GM18499 (cell line): Measurements from ENCODE around the gene RBP2.

Experiments used
- ATAC-seq: cut with Tn5 transposase; IDR thresholded peaks from one replicate; pipeline ENCODE4 v1.9.1; 2021; ENCODE audit warnings: moderate number of reproducible peaks; ENCODE audit not compliant: insufficient read depth, unreplicated experiment

RBP2 gene

GRCh38 chr3:139476348-139476747 lies at the start of gene RBP2:
TSS of gene RBP2 (minus strand) at chr3:139476516. CDS start at chr3:139476459, 57 bp downstream.
- no peak for ATAC-seq

GRCh38 chr3:139524841-139525636 lies 48.7 kb upstream of the RBP2 start:
- no peak for ATAC-seq

- no peak for ATAC-seq
Observed at GRCh38 chr3:139523718-139524117, 47.4 kb upstream of the RBP2 start.

GRCh38 chr3:139523166-139523565 lies 46.9 kb upstream of the RBP2 start:
- no peak for ATAC-seq

DNA sequence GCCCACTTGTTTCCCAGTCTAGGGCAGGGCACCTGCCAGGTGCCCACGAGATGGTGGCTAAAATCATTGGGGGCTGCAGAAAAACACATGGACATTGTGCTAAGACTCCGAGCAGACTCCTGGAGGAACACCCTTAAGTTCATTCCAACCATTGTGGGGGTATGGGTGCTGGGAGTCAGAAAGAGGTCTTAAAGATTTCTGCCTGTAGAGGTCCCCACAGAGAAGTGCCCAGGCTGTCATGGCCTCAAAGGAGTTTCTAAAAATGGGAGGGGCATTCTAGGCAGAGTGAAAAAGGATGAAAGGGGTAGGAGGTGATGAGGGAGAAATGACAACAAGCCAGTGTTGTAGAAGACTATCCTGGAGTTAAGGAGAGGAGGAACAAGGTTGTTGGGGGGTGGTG lies 46.1 kb upstream of the RBP2 start:
- ATAC-seq = no peak

DNA sequence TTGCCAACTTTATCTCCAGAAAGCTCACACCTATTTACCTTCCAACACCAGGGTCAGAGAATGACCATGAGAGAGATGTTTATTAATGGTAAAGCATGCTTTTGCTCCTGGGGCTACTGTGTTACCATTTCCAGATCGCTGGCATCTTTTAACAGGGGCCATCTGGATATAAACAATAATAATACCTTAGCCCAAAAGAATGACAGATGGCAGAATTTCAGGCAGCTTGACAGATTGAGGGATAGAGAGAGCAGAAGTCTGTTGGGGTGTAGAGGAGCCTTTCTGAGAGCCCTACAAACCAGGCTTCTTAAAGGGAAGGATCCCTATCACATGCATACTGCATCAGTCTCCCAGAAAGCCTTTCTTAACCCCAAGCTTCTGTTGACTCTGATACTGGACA lies 45.5 kb upstream of the RBP2 start:
- no peak for ATAC-seq

- ATAC-seq = no peak
Observed at GRCh38 chr3:139521144-139521543, 44.8 kb upstream of the RBP2 start.

- ATAC-seq = no peak
Observed at GRCh38 chr3:139519998-139520737, 43.9 kb upstream of the RBP2 start.

DNA sequence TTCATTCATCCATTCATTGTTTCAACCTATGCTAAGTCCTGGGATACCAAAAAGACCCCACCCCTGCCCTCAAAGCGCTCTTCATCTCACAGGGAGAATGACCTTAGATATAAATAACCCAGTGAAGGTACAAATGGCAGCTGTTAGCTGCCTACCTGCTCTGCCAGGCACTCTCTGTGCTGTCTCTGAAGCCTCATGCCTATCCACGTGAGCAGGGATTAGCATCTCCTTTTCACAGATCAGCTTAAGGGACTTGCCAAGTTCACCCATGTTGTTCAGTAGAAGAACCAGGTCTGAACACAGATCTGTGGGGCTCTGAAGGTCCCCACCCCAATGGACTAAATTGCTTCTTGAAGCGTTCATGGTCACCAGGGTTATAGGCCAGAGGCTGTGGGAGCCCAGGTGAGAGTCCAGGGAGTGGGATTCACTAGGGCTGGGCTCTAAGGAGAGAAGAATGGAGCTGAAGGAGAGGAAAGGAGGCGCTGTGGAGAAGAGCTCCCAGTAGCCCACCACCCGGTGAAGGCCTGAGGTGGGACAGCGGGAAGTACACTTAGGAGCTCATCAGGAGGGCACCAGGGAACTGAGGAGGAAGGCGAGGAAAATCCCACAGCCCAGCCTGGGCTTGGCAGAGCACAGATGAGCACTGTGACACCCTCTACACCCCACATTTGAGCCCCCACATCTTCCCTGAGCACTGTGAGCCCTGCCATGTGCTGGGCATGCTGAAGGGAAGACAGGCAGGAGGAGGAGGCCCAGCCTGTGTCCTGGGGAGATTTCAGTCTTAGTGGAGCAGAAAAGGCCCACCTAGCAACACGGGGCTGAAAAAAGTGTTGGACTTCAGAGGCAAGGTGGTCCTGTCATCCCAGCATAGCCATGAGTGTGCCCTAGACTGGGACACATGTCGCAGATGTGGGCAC lies 42.9 kb upstream of the RBP2 start:
- ATAC-seq = no peak

GRCh38 chr3:139518306-139518705 lies 42.0 kb upstream of the RBP2 start:
- ATAC-seq = no peak

GRCh38 chr3:139517321-139518065 lies 41.2 kb upstream of the RBP2 start:
- ATAC-seq = no peak

- no peak for ATAC-seq
Observed at GRCh38 chr3:139514741-139515140, 38.4 kb upstream of the RBP2 start.

DNA sequence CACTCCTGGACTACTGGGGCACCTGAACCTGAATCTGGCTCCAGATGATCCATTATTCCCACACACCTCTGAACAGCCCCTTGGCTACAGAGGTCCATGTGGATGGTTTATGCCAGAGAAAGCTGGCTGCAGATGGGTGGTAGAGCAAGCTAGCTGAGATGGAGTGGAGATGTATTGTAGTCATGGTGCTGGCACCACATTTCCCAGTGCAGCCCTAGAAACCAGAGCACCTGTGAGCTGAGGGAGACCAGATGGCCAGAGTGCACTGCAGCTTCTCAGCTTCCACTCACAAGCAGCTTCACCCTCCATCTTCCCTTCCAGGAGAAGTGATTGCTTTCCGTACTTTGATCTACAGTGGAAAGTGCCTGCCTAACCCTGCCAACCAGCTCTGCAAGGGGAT lies 33.3 kb upstream of the RBP2 start:
- no peak for ATAC-seq

- ATAC-seq = no peak
Observed at GRCh38 chr3:139506766-139507165, 30.4 kb upstream of the RBP2 start.

GRCh38 chr3:139505829-139506386 lies 29.6 kb upstream of the RBP2 start:
- ATAC-seq = no peak

- ATAC-seq = no peak
Observed at GRCh38 chr3:139499536-139499935, 23.2 kb upstream of the RBP2 start.

DNA sequence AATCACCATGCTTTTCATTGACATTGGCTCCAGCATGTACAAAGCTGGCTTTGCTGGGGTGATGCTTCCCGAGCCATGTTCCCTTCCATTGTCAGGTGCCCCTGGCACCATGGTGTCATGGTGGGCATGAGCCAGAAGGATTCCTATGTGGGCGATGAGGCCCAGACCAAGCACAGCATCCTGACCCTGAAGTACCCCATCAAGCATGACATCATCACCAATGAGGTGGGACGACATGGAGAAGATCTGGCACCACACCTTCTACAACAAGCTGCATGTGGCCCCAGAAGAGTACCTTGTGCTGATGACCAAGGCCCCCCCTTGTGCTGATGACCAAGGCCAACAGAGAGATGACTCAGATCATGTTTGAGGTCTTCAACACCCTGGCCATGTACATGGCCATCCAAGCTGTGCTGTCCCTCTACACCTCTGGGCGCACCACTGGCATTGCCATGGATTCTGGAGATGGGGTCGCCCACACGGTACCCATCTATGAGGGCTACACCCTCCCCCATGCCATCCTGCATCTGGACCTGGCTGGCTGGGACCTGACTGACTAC lies 17.6 kb upstream of the RBP2 start:
- no peak for ATAC-seq

DNA sequence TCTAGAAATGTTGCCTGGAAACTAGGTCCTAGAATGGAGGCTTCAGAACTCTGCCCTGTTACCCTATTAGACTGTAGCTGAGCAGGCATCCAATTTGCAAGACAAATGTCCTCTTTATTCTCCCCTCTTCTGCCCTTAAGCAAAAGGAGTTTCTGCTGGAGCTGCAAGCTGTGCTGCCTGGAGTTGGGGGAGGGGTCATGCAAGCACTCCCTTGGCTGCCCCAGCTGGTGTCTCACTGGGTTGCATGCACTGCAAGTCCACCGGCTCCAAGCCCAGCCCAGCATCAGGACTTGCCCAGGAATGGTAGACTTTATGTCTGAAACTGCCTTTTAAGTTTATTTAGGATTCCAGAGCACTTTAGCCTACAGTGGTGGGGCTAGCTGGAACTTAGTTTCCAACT lies 15.7 kb upstream of the RBP2 start:
- ATAC-seq = no peak

DNA sequence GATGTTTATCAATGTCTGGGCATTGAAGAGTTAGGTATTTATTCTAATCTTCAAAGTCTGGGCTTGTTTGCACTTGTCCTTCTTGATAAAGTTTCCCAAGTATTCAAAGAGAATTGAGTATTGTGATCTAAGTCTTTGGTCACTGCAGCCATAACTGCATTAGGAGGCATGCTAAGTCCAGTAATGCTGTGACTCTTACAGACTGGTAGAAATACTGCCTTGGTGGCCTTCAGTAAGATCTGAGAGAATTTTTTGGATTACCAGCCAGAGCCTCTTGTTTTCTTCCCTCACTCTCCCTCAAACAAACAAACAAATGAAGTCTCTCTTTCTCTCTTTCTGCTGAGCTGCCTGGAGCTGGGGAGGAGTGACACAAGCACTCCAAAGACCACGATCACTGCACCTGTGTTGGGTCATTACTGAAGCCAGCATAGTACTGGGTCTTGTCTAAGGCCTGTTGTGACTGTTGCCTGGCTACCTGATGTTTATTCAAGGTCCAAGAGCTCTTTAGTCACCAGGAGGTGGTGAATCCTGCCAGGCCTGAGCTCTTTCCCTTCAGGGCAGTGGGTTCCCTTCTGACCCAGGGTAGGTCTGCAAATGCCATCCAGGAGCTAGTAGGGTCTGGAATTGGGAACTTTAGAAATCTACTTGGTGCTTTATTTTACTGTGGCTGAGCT lies 14.8 kb upstream of the RBP2 start:
- no peak for ATAC-seq
